DND-41 (cell line): Measurements from ENCODE around the gene CPNE5.

Source experiments
- CTCF ChIP-seq: IDR thresholded peaks from 2 replicates; pipeline ENCODE4 v1.5.1; 2012; ENCODE audit warnings: borderline replicate concordance, low read length, moderate library complexity, mild to moderate bottlenecking; ENCODE audit not compliant: poor library complexity, severe bottlenecking; ENCODE audit errors: extremely low read depth
- EZH2 ChIP-seq: IDR thresholded peaks from 3 replicates; pipeline ENCODE4 v1.6.1; 2012; ENCODE audit warnings: borderline replicate concordance, low read depth, mild to moderate bottlenecking, moderate library complexity, low read length, inconsistent platforms; ENCODE audit not compliant: severe bottlenecking

DNA sequence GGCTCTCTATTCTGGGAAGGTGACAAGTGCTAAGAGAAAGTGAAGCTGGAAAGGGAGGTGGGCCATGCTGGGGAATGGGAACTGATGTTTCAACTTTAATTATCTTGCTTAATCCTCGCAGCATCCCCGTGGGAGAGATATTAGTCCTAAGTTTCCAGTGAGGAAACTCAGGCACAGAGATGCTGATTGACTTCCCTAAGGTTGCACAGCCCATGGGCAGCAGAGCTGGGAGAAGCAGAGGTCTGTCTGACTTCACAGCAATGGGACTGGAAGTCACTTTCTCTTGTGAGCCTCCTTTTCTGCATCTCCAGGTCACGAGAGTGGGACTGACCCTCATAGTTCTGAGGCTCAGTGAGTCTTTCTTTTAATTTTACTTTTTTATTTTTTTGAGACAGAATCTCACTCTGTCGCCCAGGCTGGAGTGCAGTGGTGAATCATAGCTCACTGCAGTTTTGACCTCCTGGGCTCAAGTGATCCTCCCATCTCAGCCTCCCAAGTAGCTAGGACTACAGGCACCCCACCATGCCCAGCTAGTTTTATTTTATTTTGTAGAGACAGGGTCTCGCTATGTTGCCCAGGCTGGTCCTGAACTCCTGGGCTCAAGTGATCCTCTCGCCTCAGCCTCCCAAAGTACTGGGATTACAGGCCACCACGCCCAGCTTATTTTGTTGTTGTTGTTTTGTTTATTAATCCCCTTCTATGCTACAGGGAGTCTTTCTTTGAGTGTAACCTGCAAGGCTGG, 139.0 kb downstream of the CPNE5 start:
- TF ChIP-seq EZH2 (no peak), CTCF (no peak)
